Skin of body (tissue), 2 donors: Measurements from ENCODE around the gene TMEM267. TPM values are rescaled to one million over a fixed set of nuclear protein-coding genes. Genes with fewer than 3 reads are reported as not detected.
A peak's percentile ranks its signal among the peaks of the same experiment; 100 is the strongest.
"Not testable (repeated sequence)": the region's sequence is repeated elsewhere in the genome, so short reads cannot be mapped to it uniquely, and the experiment has no call there.

ENCODE experiments used
- DNase-seq: peaks from one replicate; lab custom pipeline; 2025; lab: John Stamatoyannopoulos, UW
- total RNA-seq: library from RNA; depleted of rRNA; stranded (reverse); fragments of >200 nt; gene quantifications from one replicate; pipeline ENCODE4 v1.2.3, GENCODE V29; 2014

The TMEM267 gene
- total RNA-seq, 1 donor from 2014 or later = 13.5 TPM

GRCh38 chr5:43461066-43461465, 22.6 kb downstream of the TMEM267 start:
- DNase-seq = no peak

GRCh38 chr5:43456556-43456955, 27.1 kb downstream of the TMEM267 start:
- DNase-seq = no peak

- not testable (repeated sequence) for DNase-seq
Observed at GRCh38 chr5:43441575-43441974, 42.1 kb downstream of the TMEM267 start.

- no peak for DNase-seq
Observed at GRCh38 chr5:43437062-43437660, 46.5 kb downstream of the TMEM267 start.

- DNase-seq = no peak
Observed at GRCh38 chr5:43433382-43433781, 50.3 kb downstream of the TMEM267 start.

GRCh38 chr5:43432486-43433375, 50.9 kb downstream of the TMEM267 start:
- peak; percentile 32 for DNase-seq

GRCh38 chr5:43429706-43430105, 54.0 kb downstream of the TMEM267 start:
- no peak for DNase-seq

GRCh38 chr5:43429016-43429415, 54.6 kb downstream of the TMEM267 start:
- no peak for DNase-seq

- DNase-seq = no peak
Observed at GRCh38 chr5:43427306-43427705, 56.4 kb downstream of the TMEM267 start.

GRCh38 chr5:43425983-43426382, 57.7 kb downstream of the TMEM267 start:
- no peak for DNase-seq

- not testable (repeated sequence) for DNase-seq
Observed at GRCh38 chr5:43423086-43423485, 60.6 kb downstream of the TMEM267 start.

GRCh38 chr5:43422143-43422542, 61.5 kb downstream of the TMEM267 start:
- DNase-seq = no peak

GRCh38 chr5:43421450-43422133, 62.1 kb downstream of the TMEM267 start:
- DNase-seq = no peak

GRCh38 chr5:43420241-43420640, 63.4 kb downstream of the TMEM267 start:
- no peak for DNase-seq

GRCh38 chr5:43418561-43418960, 65.1 kb downstream of the TMEM267 start:
- DNase-seq = no peak

GRCh38 chr5:43416803-43417394, 66.8 kb downstream of the TMEM267 start:
- DNase-seq = no peak

GRCh38 chr5:43415935-43416802, 67.5 kb downstream of the TMEM267 start:
- no peak for DNase-seq

- DNase-seq = no peak
Observed at GRCh38 chr5:43413966-43414365, 69.7 kb downstream of the TMEM267 start.

- DNase-seq = no peak
Observed at GRCh38 chr5:43412644-43413043, 71.0 kb downstream of the TMEM267 start.

- no peak for DNase-seq
Observed at GRCh38 chr5:43412156-43412555, 71.5 kb downstream of the TMEM267 start, which contains the start of gene CCL28. TSS of gene CCL28 (minus strand) at chr5:43412391. CDS start at chr5:43412316, 75 bp downstream.

GRCh38 chr5:43411495-43411894, 72.2 kb downstream of the TMEM267 start:
- DNase-seq = no peak
